GM19463 (cell line): ENCODE measurements around the gene ZNF493.

ENCODE experiments used
- ATAC-seq: cut with Tn5 transposase; IDR thresholded peaks from one replicate; pipeline ENCODE4 v1.9.1; 2021; ENCODE audit warnings: mild to moderate bottlenecking, moderate library complexity; ENCODE audit not compliant: unreplicated experiment

ZNF493 gene

DNA sequence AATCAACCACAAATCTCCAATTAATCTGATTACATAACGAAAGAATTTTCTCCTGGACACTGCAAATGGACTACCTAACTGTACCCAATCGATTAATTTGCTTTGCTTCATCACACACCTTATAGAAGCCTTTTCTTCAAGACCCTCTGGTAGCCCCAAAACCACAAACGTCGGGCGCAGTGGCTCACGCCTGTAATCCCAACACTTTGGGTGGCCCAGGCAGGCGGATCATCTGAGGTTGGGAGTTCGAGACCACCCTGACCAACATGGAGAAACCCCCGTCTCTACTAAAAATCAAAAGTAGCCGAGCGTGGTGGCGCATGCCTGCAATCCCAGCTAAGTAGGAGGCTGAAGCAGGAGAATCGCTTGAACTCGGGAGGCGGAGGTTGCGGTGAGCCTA, 65.6 kb downstream of the ZNF493 start:
- no peak for ATAC-seq

DNA sequence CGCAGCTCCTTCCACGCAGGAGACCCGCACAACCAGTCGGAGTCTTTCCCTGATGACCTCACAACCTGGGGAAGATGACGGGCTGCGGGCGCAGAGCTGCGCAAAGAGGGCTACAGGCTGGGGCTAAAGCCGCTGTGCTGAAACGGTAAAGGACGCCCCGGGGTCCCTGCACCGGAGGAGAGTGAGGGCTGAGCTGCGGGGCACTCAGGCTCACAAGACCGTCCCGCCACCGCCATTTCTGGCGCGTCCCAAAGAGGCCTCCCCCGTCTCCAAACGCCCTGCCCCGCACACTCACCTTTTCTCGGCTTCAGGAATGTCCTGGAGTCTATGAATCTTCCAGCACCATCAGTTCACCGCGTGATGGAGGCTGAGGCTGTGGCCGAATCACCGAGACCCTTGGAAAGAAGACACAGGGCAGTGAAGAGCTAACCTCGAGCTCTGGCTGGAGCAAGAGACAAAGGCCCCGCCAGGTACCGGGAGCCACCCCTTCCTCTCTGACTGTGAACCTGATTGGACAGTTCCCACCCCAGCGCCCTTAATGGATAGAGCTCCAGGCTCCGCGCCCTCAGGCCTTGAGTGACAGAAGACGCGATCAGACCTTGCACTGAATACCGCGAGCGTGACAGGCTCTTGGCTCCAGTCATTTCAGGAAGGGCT, 66.6 kb downstream of the ZNF493 start:
- no peak for ATAC-seq

DNA sequence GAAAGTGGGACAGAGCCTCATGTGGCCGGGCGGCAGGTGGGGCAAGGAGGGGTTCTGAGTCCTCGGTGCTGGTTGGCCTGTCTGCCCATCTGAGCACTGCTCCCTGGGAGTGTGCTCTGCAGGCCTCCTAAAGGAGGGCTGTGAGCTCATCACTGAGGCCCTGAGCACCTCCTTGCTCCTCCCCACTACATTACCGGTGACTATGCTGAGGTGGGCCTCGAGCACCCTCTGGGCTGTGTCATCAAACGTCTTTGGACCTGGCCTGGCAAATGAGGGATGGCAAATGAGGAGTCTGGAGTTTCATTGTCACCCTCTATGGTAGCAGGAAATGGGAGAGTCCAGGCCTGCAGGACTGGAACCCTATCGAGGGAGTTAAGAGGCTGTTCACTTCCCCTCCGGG, 69.7 kb downstream of the ZNF493 start:
- no peak for ATAC-seq

DNA sequence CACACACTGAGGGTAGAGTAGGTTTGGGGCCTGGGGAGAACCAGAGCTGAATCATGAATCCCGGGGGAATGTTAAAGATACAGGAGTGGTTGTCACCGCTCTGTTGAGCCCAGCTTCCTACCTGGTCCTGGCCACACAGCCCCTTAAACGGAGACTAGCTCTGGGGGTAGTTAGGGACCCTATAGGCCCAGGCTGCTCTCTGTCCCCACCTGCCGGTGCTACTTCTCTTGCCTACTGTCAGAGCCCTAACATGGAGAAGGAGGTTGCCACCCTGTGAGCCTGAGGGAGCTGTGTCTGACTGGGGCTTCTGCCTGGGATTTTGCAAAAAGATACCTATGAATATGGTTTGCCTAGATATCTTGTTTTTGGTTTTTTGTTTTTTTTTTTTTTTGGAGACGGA, 71.9 kb downstream of the ZNF493 start:
- no peak for ATAC-seq

DNA sequence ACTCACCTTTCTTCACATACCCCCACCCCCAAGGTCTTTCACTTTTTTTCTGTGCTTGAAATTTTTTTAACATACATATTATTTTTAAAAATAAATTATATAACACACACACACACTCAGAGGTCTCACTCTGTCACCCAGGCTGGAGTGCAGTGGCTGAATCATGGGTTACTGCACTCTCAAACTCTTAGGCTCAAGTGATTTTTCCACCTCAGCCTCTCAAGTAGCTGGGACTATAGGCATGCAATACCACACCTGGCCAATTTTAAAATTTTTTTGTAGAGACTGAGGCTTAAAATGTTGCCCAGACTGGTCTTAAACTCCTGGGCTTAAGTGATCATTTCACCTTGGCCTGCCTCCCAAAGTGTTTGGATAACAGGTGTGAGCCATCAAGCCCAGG, 75.6 kb downstream of the ZNF493 start:
- no peak for ATAC-seq

DNA sequence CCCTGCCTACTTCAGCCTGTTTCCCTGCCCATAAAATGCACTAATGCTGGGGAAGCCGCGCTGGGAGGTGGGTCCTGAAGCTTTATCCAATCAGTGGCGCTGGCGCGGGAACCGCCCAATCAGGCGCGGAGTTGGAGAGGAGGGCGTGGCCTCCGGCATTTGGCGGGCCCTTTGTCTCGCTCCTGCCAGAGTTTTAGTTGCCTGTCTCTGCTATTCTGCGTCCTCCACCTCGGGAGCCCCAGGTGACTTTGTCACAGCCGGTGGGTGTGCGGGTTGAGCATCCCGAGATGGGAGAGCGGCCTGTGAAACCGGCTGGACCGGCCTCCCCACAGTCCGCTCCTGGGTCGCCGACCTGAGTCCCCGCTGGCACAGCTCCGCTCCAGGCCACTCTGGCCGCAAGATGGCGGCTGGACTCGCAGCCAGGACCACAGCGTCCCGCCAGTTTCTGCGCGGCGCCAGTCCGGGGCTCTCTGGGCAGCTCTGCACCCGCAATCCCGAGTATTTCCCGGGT, 77.8 kb downstream of the ZNF493 start:
- no peak for ATAC-seq
